ENCODE data around the gene DDI2. TPM values are rescaled to one million over a fixed set of nuclear protein-coding genes. Genes with fewer than 3 reads are reported as not detected.

DDI2 gene
- polyA plus RNA-seq, 1 donor (not counting 4 experiments of a cell fraction or from before 2014, with no cell fraction given): 11.5 TPM

DNA sequence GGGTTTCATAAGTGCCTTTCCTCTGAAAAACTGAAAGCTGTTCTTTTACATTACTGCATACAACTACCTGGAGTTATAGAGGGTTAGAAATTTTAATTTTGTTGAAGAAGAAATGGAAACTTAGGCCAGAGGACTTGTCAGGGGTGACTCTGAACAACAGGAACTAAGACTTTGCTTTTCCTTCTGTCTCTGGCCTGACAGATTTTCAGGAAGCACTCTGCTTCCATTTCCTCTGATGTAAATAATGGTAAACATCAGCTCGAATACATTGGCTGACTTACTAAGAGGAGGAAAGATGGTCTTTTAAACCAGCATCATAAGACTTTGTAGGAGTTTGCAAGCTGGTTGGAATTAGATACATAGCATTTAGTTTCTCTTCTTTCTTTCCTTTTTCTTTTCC, 39.8 kb downstream of the DDI2 start:
- Histone ChIP-seq H3K36me3 (ENCODE audit: control insufficient read depth in 2 of 2, extremely low read depth in 1 of 2, insufficient read depth in 2 of 2, low read length in 2 of 2) (peaks cover 17 to 42% of the 10 kb centered on the region in 2 experiments), H3K9me1 (ENCODE audit: control insufficient read depth, extremely low read depth, insufficient read depth, low read length) (no peaks in the 10 kb centered on the region), H4K20me1 (ENCODE audit: control insufficient read depth, extremely low read depth, insufficient read depth, low read length) (no peaks in the 10 kb centered on the region), H3K79me2 (ENCODE audit: control insufficient read depth, insufficient read depth, low read length) (no peaks in the 10 kb centered on the region), H3K27me3 (ENCODE audit: control insufficient read depth, extremely low read depth, insufficient read depth, low read length) (no peaks in the 10 kb centered on the region), H3K27ac (ENCODE audit: control insufficient read depth, insufficient read depth, low read length) (no peak overlapping the region), H2AFZ (ENCODE audit: control insufficient read depth, low read length) (no peak overlapping the region), H3K4me1 (ENCODE audit: control insufficient read depth, extremely low read depth, insufficient read depth, low read length) (no peaks in the 10 kb centered on the region), H3K9ac (ENCODE audit: control insufficient read depth, extremely low read depth, insufficient read depth, low read length) (no peak overlapping the region), H3K4me3 (ENCODE audit: control insufficient read depth in 2 of 3, extremely low read depth in 1 of 3, insufficient read depth in 2 of 3, low read depth in 1 of 3, low read length in 3 of 3) (no peak overlapping the region), H3K9me3 (ENCODE audit: control insufficient read depth, low read depth, low read length) (no peaks in the 10 kb centered on the region), H3K4me2 (ENCODE audit: control insufficient read depth, extremely low read depth, insufficient read depth, low read depth, low read length) (no peak overlapping the region)
- no peak for FAIRE-seq
- no peak for TF ChIP-seq EZH2 (IDR thresholded peaks at IDR 0.05; ENCODE audit: low read length)
- TF ChIP-seq, protein P1, sequence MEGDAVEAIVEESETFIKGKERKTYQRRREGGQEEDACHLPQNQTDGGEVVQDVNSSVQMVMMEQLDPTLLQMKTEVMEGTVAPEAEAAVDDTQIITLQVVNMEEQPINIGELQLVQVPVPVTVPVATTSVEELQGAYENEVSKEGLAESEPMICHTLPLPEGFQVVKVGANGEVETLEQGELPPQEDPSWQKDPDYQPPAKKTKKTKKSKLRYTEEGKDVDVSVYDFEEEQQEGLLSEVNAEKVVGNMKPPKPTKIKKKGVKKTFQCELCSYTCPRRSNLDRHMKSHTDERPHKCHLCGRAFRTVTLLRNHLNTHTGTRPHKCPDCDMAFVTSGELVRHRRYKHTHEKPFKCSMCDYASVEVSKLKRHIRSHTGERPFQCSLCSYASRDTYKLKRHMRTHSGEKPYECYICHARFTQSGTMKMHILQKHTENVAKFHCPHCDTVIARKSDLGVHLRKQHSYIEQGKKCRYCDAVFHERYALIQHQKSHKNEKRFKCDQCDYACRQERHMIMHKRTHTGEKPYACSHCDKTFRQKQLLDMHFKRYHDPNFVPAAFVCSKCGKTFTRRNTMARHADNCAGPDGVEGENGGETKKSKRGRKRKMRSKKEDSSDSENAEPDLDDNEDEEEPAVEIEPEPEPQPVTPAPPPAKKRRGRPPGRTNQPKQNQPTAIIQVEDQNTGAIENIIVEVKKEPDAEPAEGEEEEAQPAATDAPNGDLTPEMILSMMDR (optimal IDR thresholded peaks at IDR 0.05 in 1 of 3, IDR thresholded peaks at IDR 0.05 in 1 of 3, conservative IDR thresholded peaks at IDR 0.05 in 1 of 3; ENCODE audit: extremely low read depth in 1 of 3, insufficient read depth in 2 of 3, low read length in 3 of 3): no peak
- DNase-seq (ENCODE audit: low read depth, low spot score): no peak
- dilution Hi-C loops (cut with MboI; ENCODE audit: extremely low pct_ligation_motif_present, low sequenced_read_pairs): no loop called here

DNA sequence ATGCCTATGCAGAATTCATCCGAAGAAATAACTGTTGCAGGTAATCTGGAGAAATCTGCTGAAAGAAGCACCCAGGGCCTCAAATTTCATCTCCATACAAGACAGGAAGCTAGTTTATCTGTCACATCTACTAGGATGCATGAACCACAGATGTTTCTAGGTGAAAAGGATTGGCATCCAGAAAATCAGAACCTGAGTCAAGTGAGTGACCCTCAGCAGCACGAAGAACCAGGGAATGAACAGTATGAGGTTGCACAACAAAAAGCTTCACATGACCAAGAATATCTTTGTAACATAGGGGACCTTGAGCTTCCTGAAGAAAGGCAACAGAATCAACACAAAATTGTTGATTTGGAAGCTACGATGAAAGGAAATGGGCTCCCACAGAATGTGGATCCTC, 42.9 kb downstream of the DDI2 start:
- dilution Hi-C loops (cut with MboI; ENCODE audit: extremely low pct_ligation_motif_present, low sequenced_read_pairs): no loop called here
- Histone ChIP-seq H3K4me1 (ENCODE audit: control insufficient read depth, extremely low read depth, insufficient read depth, low read length) (no peaks in the 10 kb centered on the region), H4K20me1 (ENCODE audit: control insufficient read depth, extremely low read depth, insufficient read depth, low read length) (no peaks in the 10 kb centered on the region), H2AFZ (ENCODE audit: control insufficient read depth, low read length) (no peak overlapping the region), H3K4me3 (ENCODE audit: control insufficient read depth in 2 of 3, extremely low read depth in 1 of 3, insufficient read depth in 2 of 3, low read depth in 1 of 3, low read length in 3 of 3) (no peak overlapping the region), H3K79me2 (ENCODE audit: control insufficient read depth, insufficient read depth, low read length) (no peaks in the 10 kb centered on the region), H3K27ac (ENCODE audit: control insufficient read depth, insufficient read depth, low read length) (no peak overlapping the region), H3K9me3 (ENCODE audit: control insufficient read depth, low read depth, low read length) (no peaks in the 10 kb centered on the region), H3K27me3 (ENCODE audit: control insufficient read depth, extremely low read depth, insufficient read depth, low read length) (no peaks in the 10 kb centered on the region), H3K9ac (ENCODE audit: control insufficient read depth, extremely low read depth, insufficient read depth, low read length) (no peak overlapping the region), H3K9me1 (ENCODE audit: control insufficient read depth, extremely low read depth, insufficient read depth, low read length) (no peaks in the 10 kb centered on the region), H3K36me3 (ENCODE audit: control insufficient read depth in 2 of 2, extremely low read depth in 1 of 2, insufficient read depth in 2 of 2, low read length in 2 of 2) (peaks cover 19 to 30% of the 10 kb centered on the region in 2 experiments), H3K4me2 (ENCODE audit: control insufficient read depth, extremely low read depth, insufficient read depth, low read depth, low read length) (no peak overlapping the region)
- DNase-seq (ENCODE audit: low read depth, low spot score): no peak
- FAIRE-seq: no peak
- TF ChIP-seq, protein P1 (optimal IDR thresholded peaks at IDR 0.05 in 1 of 3, IDR thresholded peaks at IDR 0.05 in 1 of 3, conservative IDR thresholded peaks at IDR 0.05 in 1 of 3; ENCODE audit: extremely low read depth in 1 of 3, insufficient read depth in 2 of 3, low read length in 3 of 3): no peak
- no peak for TF ChIP-seq EZH2 (IDR thresholded peaks at IDR 0.05; ENCODE audit: low read length)

Data from keratinocyte (primary cell).